Adipocyte (in vitro differentiated cells): ENCODE data around the gene TRAPPC2.

Experiments used
- DNase-seq: peaks from one replicate; pipeline ENCODE4 v3.0.0-alpha.2; 2015; ENCODE audit warnings: low read depth
- H3K27me3 ChIP-seq: replicated peaks from 2 replicates; pipeline ENCODE4 v1.7.0; 2013; ENCODE audit warnings: mild to moderate bottlenecking, low read length, moderate library complexity; ENCODE audit not compliant: control insufficient read depth, insufficient read depth
- H3K36me3 ChIP-seq: 2 replicates; pipeline ENCODE4 v1.7.0; 2013; ENCODE audit warnings: low read length, mild to moderate bottlenecking, moderate library complexity; ENCODE audit not compliant: control insufficient read depth, insufficient read depth, severe bottlenecking
- H3K4me1 ChIP-seq: 2 replicates; pipeline ENCODE4 v1.7.0; 2013; ENCODE audit warnings: mild to moderate bottlenecking, low read length, moderate library complexity; ENCODE audit not compliant: control insufficient read depth, insufficient read depth
- H3K4me3 ChIP-seq: 2 replicates; pipeline ENCODE4 v1.7.0; 2013; ENCODE audit warnings: mild to moderate bottlenecking, low read length, moderate library complexity
- H3K9ac ChIP-seq: 2 replicates; pipeline ENCODE4 v1.7.0; 2013; ENCODE audit warnings: mild to moderate bottlenecking, low read length, moderate library complexity
- H3K9me3 ChIP-seq: 2 replicates; pipeline ENCODE4 v1.7.0; 2013; ENCODE audit warnings: mild to moderate bottlenecking, low read length, moderate library complexity; ENCODE audit not compliant: control insufficient read depth

TRAPPC2 gene

DNA sequence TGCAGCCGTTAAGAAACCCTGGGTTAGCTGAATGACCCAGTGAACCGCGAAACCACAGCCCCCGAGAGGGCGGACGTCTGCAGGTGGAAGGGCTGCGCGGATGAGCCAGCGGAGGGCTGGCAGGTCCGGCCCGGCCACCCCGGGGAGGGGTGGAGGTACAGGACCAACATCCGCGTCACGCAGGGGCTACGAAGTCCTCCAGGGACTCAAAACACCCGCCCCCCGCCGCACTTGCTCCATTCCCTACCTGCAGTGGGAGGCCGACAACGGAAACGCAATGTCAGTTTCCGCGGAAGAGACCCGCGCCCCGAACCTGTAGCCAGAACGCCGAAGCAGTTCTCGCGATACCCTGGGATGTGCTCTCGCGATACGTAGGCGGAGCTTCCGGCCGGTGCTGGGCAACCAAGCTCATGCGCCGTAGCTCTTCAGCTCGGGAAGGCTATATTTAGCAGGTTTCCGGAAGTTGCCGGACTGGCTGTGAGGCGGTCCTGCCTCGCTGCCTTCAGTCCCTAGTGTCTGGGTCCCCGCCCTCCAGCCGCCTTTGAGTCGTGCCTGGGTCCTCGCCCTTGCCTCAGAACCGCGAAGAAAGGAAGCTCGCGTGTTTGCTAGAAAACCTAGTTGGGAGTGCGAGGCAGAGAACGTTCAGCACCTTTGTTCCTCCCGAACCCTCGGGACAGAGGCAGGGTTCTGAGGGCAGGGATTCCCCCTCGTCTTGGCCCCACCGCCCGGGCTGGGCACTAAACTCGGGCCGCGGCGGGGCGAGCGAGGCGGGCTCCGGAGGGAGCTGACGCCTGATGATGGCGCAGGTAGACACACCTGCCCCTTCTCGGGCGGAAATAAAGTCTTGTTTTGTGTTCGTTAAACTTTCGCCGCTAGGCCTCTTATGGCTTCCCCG lies at the start of gene TRAPPC2, which contains the start of gene OFD1:
TRAPPC2 (minus strand) TSS at position 343 of the 895 bp plus-strand sequence. CDS start 14,657 bp downstream, outside the sequence.
OFD1 (plus strand) TSS at position 471 of the 895 bp plus-strand sequence; CDS start at position 795, 324 bp downstream.
- Histone ChIP-seq H3K27me3 (no peaks in the 10 kb centered on the region), H3K36me3 (peaks cover 7% of the 10 kb centered on the region), H3K9ac (peak within 1 kb of the TSS; percentile 94), H3K9me3 (no peaks in the 10 kb centered on the region), H3K4me3 (peak within 1 kb of the TSS; percentile 97), H3K4me1 (peaks cover 23% of the 10 kb centered on the region)
- peak; percentile 95 for DNase-seq

DNA sequence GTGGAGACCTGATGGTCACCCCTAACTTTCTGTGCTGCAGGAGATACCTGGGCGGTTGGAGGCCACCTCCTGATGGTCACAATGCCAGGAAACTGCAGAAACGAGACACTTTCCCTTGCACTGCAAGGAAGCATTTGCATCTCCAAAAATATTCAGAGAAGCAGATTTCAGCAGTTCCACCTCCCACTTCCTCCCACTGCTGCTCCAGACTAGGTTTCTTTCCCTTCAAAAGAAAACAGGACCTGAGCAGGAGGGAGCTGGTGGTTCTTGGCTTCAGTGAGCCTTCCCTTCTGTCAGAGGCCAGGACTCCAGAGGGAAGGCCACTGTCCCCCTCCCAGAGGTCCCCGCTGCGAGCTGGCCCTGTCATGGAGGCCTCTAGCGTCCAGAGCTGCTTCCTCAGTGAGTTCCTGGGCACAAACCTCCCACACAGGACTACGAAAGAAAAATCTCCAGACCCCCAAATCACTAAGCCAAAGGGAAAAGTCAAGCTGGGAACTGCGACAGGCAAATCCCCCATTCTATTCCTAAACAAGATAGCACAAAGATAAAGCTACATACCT lies 46.5 kb upstream of the TRAPPC2 start:
- Histone ChIP-seq H3K4me3 (no peak overlapping the region), H3K36me3 (peaks cover 4% of the 10 kb centered on the region), H3K4me1 (peaks cover 8% of the 10 kb centered on the region), H3K9me3 (no peaks in the 10 kb centered on the region), H3K27me3 (peaks cover 27% of the 10 kb centered on the region), H3K9ac (no peak overlapping the region)
- DNase-seq, result no peak

DNA sequence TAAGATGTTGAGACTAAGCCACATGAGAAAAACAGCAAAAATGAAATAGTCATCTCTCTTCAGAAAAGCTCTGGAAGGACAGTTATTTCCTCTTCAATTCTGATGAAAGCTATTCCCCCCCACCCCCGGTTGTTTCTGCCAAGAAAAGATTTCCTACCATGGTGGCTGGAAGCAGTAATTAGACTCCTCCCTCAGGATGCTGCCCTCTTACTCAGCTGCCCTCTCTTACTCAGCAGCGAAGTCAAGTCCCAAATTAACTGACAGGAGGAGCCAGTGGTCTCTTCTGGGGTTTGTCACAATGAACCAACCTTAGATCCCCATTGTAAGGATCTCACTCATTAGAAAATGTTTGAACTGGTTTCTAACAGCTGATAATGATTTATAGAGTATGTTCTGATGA lies 44.5 kb upstream of the TRAPPC2 start:
- Histone ChIP-seq H3K27me3 (peaks cover 20% of the 10 kb centered on the region), H3K9me3 (no peaks in the 10 kb centered on the region), H3K4me1 (peaks cover 8% of the 10 kb centered on the region), H3K36me3 (peaks cover 21% of the 10 kb centered on the region), H3K9ac (no peak overlapping the region), H3K4me3 (no peak overlapping the region)
- DNase-seq, result peak; percentile 62

DNA sequence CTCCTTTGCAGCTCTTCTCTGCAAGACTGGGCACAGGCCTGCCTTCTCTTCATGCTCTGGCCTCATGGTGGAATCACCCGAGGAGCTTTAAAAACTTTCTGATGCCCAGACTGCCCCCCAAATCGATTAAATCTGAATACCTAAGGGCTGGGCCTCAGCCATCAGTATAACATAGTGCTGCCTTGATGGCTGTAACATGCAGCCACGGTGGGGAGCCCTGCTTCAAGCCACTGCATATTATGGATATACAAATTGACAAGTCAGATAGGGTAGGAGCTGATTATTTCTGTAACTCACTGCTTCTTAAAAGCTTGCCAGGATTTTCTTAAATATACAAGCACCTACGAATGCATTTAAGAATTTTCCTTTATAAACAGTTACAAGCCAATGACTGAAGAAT lies 42.0 kb upstream of the TRAPPC2 start:
- no peaks in the 10 kb centered on the region for H3K27me3 ChIP-seq
- no peak overlapping the region for H3K9ac ChIP-seq
- H3K4me3 ChIP-seq, result no peak overlapping the region
- no peaks in the 10 kb centered on the region for H3K9me3 ChIP-seq
- DNase-seq, result no peak
- H3K4me1 ChIP-seq, result peaks cover 8% of the 10 kb centered on the region
- peaks cover 22% of the 10 kb centered on the region for H3K36me3 ChIP-seq

DNA sequence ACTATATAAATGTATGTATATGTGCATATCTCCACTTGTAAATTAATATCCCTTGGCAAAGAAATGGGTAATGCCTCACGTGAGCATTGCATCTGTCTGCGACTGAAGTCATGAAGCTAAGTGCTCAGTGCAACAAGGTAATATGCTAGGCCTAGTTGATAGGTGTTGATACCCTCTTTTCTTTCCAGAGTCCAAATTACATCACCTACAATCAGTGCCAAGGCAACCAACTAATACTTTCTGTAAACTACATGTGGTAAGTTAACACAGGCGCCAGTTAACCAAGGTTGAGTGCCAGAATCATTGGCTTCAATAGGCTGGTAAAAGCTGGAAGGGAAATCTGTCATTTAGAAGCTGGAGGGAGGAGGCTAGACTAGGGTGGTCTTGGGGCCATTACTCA lies 41.4 kb upstream of the TRAPPC2 start:
- H3K36me3 ChIP-seq, result peaks cover 22% of the 10 kb centered on the region
- no peak overlapping the region for H3K9ac ChIP-seq
- no peaks in the 10 kb centered on the region for H3K9me3 ChIP-seq
- H3K4me3 ChIP-seq, result no peak overlapping the region
- H3K27me3 ChIP-seq, result no peaks in the 10 kb centered on the region
- DNase-seq, result no peak
- H3K4me1 ChIP-seq, result peaks cover 8% of the 10 kb centered on the region

DNA sequence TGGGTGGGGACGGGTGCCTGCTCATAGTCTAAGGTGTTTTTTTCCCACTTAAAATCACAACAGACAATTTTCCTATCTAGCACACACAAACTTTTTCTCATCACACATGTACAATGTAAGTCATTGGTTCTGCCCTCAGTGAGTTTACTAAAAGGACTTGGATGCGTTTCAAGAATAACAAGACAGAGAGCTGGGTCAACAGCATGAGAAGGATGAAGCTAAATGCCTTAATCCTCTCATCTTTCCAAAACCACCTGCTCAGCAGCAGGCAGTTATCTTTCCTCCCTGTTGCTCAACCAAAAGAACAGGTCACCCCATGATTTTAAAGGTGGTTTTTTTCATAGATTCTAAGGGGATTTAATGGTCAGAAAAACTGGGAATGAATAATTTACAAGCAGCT lies 40.3 kb upstream of the TRAPPC2 start:
- DNase-seq, result no peak
- H3K4me3 ChIP-seq, result no peak overlapping the region
- peaks cover 32% of the 10 kb centered on the region for H3K36me3 ChIP-seq
- no peaks in the 10 kb centered on the region for H3K27me3 ChIP-seq
- no peaks in the 10 kb centered on the region for H3K9me3 ChIP-seq
- H3K4me1 ChIP-seq, result peaks cover 8% of the 10 kb centered on the region
- H3K9ac ChIP-seq, result no peak overlapping the region

DNA sequence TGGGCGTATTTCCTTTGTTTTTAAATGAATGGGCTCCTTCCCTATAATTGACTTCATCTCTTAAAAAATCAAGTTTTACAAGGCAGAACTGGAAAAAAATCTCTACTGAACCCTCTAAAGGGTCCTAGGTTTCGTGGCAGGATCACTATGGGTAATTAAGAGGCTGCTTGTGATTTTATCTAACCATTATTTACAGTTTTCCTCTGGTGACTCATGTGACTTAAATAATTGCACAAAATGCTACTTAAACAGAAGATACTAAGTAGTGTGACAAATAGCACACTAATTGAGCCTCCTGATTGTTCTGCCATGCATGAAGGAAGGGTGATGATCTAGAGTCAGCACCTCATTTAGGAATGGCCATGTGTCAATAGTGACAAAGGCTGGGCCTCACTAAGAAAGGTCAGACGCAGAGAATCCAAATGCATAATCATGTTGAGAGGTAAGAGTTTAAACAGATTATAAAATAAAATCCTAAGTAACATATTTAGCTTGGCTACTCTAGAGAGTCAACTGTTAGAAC lies 35.7 kb upstream of the TRAPPC2 start:
- H3K4me3 ChIP-seq, result no peak overlapping the region
- H3K27me3 ChIP-seq, result no peaks in the 10 kb centered on the region
- no peak for DNase-seq
- no peaks in the 10 kb centered on the region for H3K9me3 ChIP-seq
- peaks cover 53% of the 10 kb centered on the region for H3K36me3 ChIP-seq
- no peak overlapping the region for H3K9ac ChIP-seq
- H3K4me1 ChIP-seq, result no peaks in the 10 kb centered on the region

DNA sequence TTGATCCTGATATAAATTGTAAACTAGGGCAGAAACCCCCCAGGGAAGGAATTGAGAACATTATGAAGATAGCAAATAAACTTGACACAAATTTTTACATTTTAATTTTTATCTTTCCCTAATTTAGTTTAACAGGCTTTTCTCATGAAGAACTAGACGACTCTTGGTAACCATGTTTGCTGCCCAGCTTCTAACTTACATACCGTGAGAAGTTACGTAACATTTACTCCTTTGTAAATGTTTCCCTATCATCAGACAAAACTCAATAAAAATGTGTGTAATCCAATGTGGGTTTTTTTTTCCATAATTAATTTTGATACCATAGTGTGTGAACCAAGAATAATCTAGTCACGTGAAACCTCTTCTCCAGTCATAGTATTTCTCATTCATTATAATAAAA lies 34.5 kb upstream of the TRAPPC2 start:
- DNase-seq, result no peak
- H3K36me3 ChIP-seq, result peaks cover 44% of the 10 kb centered on the region
- no peak overlapping the region for H3K9ac ChIP-seq
- no peaks in the 10 kb centered on the region for H3K4me1 ChIP-seq
- no peak overlapping the region for H3K4me3 ChIP-seq
- no peaks in the 10 kb centered on the region for H3K27me3 ChIP-seq
- H3K9me3 ChIP-seq, result no peaks in the 10 kb centered on the region

DNA sequence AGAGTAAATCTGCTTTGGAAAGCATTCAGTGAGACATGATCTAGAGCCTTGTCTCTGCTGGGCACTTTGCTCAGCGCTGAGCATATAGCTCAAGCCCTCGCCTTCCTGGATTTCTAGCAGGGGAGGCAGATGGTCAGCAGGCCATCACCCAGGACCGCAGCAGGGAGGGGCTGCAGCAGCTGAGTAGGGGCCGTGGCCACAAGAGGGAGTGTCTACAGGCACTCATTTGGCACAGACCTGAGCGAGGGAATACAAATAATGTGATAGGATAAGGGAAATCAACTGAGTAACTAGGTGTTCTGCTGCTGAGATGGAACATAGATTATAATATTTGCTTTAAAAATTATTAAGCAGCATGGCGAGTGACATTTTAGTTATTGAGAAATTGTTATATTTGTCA lies 30.3 kb upstream of the TRAPPC2 start:
- Histone ChIP-seq H3K4me1 (peaks cover 4% of the 10 kb centered on the region), H3K4me3 (no peak overlapping the region), H3K9me3 (no peaks in the 10 kb centered on the region), H3K9ac (no peak overlapping the region), H3K27me3 (no peaks in the 10 kb centered on the region), H3K36me3 (peaks cover 68% of the 10 kb centered on the region)
- DNase-seq, result peak; percentile 23

DNA sequence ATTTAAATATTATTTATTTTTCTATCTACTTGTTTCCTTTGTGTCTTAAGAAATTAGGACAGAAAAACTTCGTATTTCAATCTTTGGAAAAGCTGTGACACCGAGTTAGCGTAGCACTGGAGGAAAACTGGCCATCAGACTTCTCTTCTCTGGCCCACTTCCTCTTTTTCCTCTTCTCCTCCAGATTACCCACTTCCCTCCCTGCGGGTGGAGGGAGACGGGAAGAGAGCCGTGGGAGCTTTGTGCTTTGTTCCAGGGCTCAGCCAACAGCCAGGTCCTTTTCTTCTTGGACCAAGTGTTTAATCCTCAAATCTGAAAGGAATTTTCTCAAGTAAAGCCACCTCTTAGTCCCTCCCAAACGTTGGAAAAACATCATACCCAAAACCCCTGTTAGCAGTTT lies 29.9 kb upstream of the TRAPPC2 start:
- Histone ChIP-seq H3K4me1 (peaks cover 4% of the 10 kb centered on the region), H3K36me3 (peaks cover 67% of the 10 kb centered on the region), H3K4me3 (no peak overlapping the region), H3K9ac (no peak overlapping the region), H3K27me3 (no peaks in the 10 kb centered on the region), H3K9me3 (no peaks in the 10 kb centered on the region)
- DNase-seq, result no peak

DNA sequence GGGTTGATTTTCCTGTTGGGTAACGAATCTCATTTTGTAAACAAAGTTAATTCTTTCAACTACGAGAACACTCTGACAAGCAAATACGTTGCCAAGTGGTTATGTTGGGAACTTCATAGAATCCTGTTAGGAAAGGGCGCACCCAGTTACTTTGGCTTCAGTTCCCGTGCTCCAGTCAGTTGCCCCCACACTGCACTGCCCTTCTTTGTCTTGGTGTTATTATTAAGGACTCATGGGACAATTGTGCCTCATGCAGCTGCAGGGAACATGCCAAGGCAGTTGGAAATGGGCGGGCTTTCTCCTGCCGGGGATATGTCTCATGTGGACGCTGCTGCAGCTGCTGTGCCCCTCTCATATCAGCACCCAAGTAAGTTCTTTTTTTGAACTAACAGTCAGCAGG lies 29.1 kb upstream of the TRAPPC2 start:
- Histone ChIP-seq H3K4me3 (no peak overlapping the region), H3K9ac (no peak overlapping the region), H3K4me1 (peaks cover 4% of the 10 kb centered on the region), H3K27me3 (no peaks in the 10 kb centered on the region), H3K9me3 (no peaks in the 10 kb centered on the region), H3K36me3 (peaks cover 67% of the 10 kb centered on the region)
- DNase-seq, result no peak
